IMR-90 (cell line): ENCODE results near the gene PISD. TPM values are rescaled to one million over a fixed set of nuclear protein-coding genes. Genes with fewer than 3 reads are reported as not detected.

Source experiments
- ATAC-seq: fragments of 200-7000 bp; cut with Tn5 transposase; 2 replicates; pipeline ENCODE4 v1.9.1; 2020; ENCODE audit warnings: low read depth, mild to moderate bottlenecking, moderate library complexity
- BruUV-seq: library from RNA; stranded (reverse); fragments of 400-500 nt; replicated peaks from 2 replicates; lab custom pipeline; 2021; lab: Mats Ljungman, UMichigan
- CTCF ChIA-PET: fragments of 300-600 bp; formaldehyde crosslinking; extraction: SDS; loops from one replicate; lab custom pipeline; 2021; ENCODE audit warnings: antibody characterized with exemption; lab: Yijun Ruan, JAX
- POLR2A ChIA-PET: fragments of 300-600 bp; sonication (Branson Sonifier 250); formaldehyde crosslinking; loops from one replicate; lab custom pipeline; 2022; ENCODE audit warnings: antibody characterized with exemption; ENCODE audit not compliant: unreplicated experiment; lab: Charles Lee
- DNase-seq: peaks from one replicate; pipeline ENCODE4 v3.0.0; 2013
- H2AFZ ChIP-seq: replicated peaks from 2 replicates; pipeline ENCODE3; 2013; ENCODE audit warnings: low read length, mild to moderate bottlenecking; ENCODE audit not compliant: poor library complexity
- H2AK5ac ChIP-seq: 2 replicates; pipeline ENCODE4 v1.6.1; 2013; ENCODE audit warnings: low read depth, low read length, inconsistent platforms
- H2AK9ac ChIP-seq: replicated peaks from 2 replicates; pipeline ENCODE3; 2013; ENCODE audit warnings: mild to moderate bottlenecking, low read depth, low read length, moderate library complexity; ENCODE audit not compliant: poor library complexity
- H2BK120ac ChIP-seq: 2 replicates; pipeline ENCODE4 v1.6.1; 2013; ENCODE audit warnings: low read depth, low read length, inconsistent platforms
- H2BK15ac ChIP-seq: 3 replicates; pipeline ENCODE4 v1.6.1; 2013; ENCODE audit warnings: low read depth, low read length, inconsistent platforms
- H2BK20ac ChIP-seq: 2 replicates; pipeline ENCODE4 v1.6.1; 2013; ENCODE audit warnings: low read depth, mild to moderate bottlenecking, inconsistent platforms, low read length, moderate library complexity
- H2BK5ac ChIP-seq: 2 replicates; pipeline ENCODE4 v1.6.1; 2013; ENCODE audit warnings: mild to moderate bottlenecking, low read depth, low read length, inconsistent platforms; ENCODE audit not compliant: poor library complexity, severe bottlenecking
- H3K14ac ChIP-seq: replicated peaks from 2 replicates; pipeline ENCODE4 v1.6.1; 2013; ENCODE audit warnings: low read depth, low read length, inconsistent platforms
- H3K18ac ChIP-seq: 2 replicates; pipeline ENCODE4 v1.6.1; 2013; ENCODE audit warnings: low read depth, low read length, control low read depth
- H3K23ac ChIP-seq: 2 replicates; pipeline ENCODE4 v1.6.1; 2013; ENCODE audit warnings: low read depth, low read length, inconsistent platforms
- H3K27ac ChIP-seq: 2 replicates; pipeline ENCODE4 v1.5.1; 2013; ENCODE audit warnings: mild to moderate bottlenecking, control low read depth, low read length; ENCODE audit not compliant: insufficient read depth
- H3K27me3 ChIP-seq: 2 replicates; pipeline ENCODE4 v1.6.1; 2013; ENCODE audit warnings: low read length; ENCODE audit not compliant: control insufficient read depth, insufficient read depth
- H3K36me3 ChIP-seq: 2 replicates; pipeline ENCODE4 v1.6.1; 2013; ENCODE audit warnings: low read length, mixed read lengths; ENCODE audit not compliant: control insufficient read depth, insufficient read depth
- H3K4ac ChIP-seq: 2 replicates; pipeline ENCODE4 v1.6.1; 2013; ENCODE audit warnings: low read depth, low read length, inconsistent platforms
- H3K4me1 ChIP-seq: 2 replicates; pipeline ENCODE4 v1.6.1; 2013; ENCODE audit warnings: low read length, mixed read lengths; ENCODE audit not compliant: control insufficient read depth, insufficient read depth
- H3K4me2 ChIP-seq: 2 replicates; pipeline ENCODE4 v1.6.1; 2013; ENCODE audit warnings: low read depth, mild to moderate bottlenecking, control low read depth, low read length, moderate library complexity
- H3K4me3 ChIP-seq: 2 replicates; pipeline ENCODE4 v1.5.1; 2013; ENCODE audit warnings: low read depth, mild to moderate bottlenecking, control low read depth, low read length, moderate library complexity; ENCODE audit not compliant: insufficient read depth
- H3K56ac ChIP-seq: 2 replicates; pipeline ENCODE4 v1.6.1; 2013; ENCODE audit warnings: low read length, inconsistent platforms; ENCODE audit not compliant: insufficient read depth; ENCODE audit errors: extremely low read depth
- H3K79me1 ChIP-seq, 2 experiments: 2 replicates each; pipeline ENCODE4 v1.6.1; 2013; ENCODE audit warnings: low read length in 2 of 2, inconsistent platforms in 1 of 2, low read depth in 1 of 2
- H3K9ac ChIP-seq: 2 replicates; pipeline ENCODE4 v1.6.1; 2013; ENCODE audit warnings: low read depth, low read length, control low read depth
- H3K9me1 ChIP-seq: 2 replicates; pipeline ENCODE4 v1.6.1; 2013; ENCODE audit warnings: low read length, inconsistent platforms; ENCODE audit not compliant: insufficient read depth
- H3K9me3 ChIP-seq: 2 replicates; pipeline ENCODE4 v1.6.1; 2013; ENCODE audit warnings: low read length; ENCODE audit not compliant: control insufficient read depth, insufficient read depth
- H4K20me1 ChIP-seq: 2 replicates; pipeline ENCODE4 v1.6.1; 2013; ENCODE audit warnings: low read length, inconsistent platforms; ENCODE audit not compliant: insufficient read depth
- H4K5ac ChIP-seq: 2 replicates; pipeline ENCODE4 v1.6.1; 2013; ENCODE audit warnings: mild to moderate bottlenecking, low read depth, low read length, control low read depth
- H4K8ac ChIP-seq, 2 experiments: 2 replicates each; pipeline ENCODE4 v1.6.1; 2013; ENCODE audit warnings: low read depth in 2 of 2, low read length in 2 of 2, control low read depth in 1 of 2, inconsistent platforms in 1 of 2
- H4K91ac ChIP-seq: 2 replicates; pipeline ENCODE4 v1.6.1; 2013; ENCODE audit warnings: low read depth, low read length, inconsistent platforms; ENCODE audit not compliant: insufficient read depth
- BHLHE40 ChIP-seq: fragments of 150-350 bp; IDR thresholded peaks from 2 replicates; pipeline ENCODE4 v1.6.1; 2016; ENCODE audit warnings: mild to moderate bottlenecking, low read depth, low read length
- CEBPB ChIP-seq: IDR thresholded peaks from 2 replicates; pipeline ENCODE4 v1.6.1; 2012; ENCODE audit warnings: low read depth, low read length, improper control_type of control experiment
- CHD1 ChIP-seq: IDR thresholded peaks from 2 replicates; pipeline ENCODE4 v1.6.1; 2012; ENCODE audit warnings: low read depth, low read length, improper control_type of control experiment
- CTCF ChIP-seq: conservative IDR thresholded peaks from 2 replicates; pipeline ENCODE4 v1.5.1; 2012; ENCODE audit warnings: mild to moderate bottlenecking, low read depth, low read length, improper control_type of control experiment
- FOS ChIP-seq: fragments of 150-350 bp; IDR thresholded peaks from 2 replicates; pipeline ENCODE4 v1.6.1; 2016; ENCODE audit warnings: low read depth, low read length
- MAFK ChIP-seq: IDR thresholded peaks from 2 replicates; pipeline ENCODE4 v1.6.1; 2012; ENCODE audit warnings: low read depth, low read length, improper control_type of control experiment
- MAZ ChIP-seq: IDR thresholded peaks from 2 replicates; pipeline ENCODE4 v1.6.1; 2012; ENCODE audit warnings: low read depth, mild to moderate bottlenecking, low read length, improper control_type of control experiment, moderate library complexity, borderline replicate concordance
- MXI1 ChIP-seq: IDR thresholded peaks from 2 replicates; pipeline ENCODE4 v1.6.1; 2012; ENCODE audit warnings: low read depth, mild to moderate bottlenecking, low read length, moderate library complexity, borderline replicate concordance
- NFE2L2 ChIP-seq: fragments of 150-350 bp; IDR thresholded peaks from 2 replicates; pipeline ENCODE4 v1.6.1; 2016; ENCODE audit warnings: low read depth, mild to moderate bottlenecking, low read length
- POLR2A ChIP-seq: IDR thresholded peaks from 2 replicates; pipeline ENCODE4 v1.6.1; 2012; ENCODE audit warnings: mild to moderate bottlenecking, low read depth, low read length
- RAD21 ChIP-seq: IDR thresholded peaks from 2 replicates; pipeline ENCODE4 v1.6.1; 2012; ENCODE audit warnings: low read length, improper control_type of control experiment
- RCOR1 ChIP-seq: IDR thresholded peaks from 2 replicates; pipeline ENCODE4 v1.6.1; 2012; ENCODE audit warnings: mild to moderate bottlenecking, low read length, improper control_type of control experiment; ENCODE audit not compliant: insufficient replicate concordance
- RFX5 ChIP-seq: IDR thresholded peaks from 2 replicates; pipeline ENCODE4 v1.8.0; 2012; ENCODE audit warnings: low read depth, mild to moderate bottlenecking, low read length, moderate library complexity
- SMC3 ChIP-seq: fragments of 150-350 bp; IDR thresholded peaks from 2 replicates; pipeline ENCODE4 v1.6.1; 2016; ENCODE audit warnings: low read depth, mild to moderate bottlenecking, antibody characterized with exemption, low read length, moderate library complexity
- USF2 ChIP-seq: fragments of 150-350 bp; IDR thresholded peaks from 2 replicates; pipeline ENCODE4 v1.6.1; 2017; ENCODE audit warnings: mild to moderate bottlenecking, antibody characterized with exemption, low read length, low read depth
- WGBS, 2 experiments: methylation state at CpG; one replicate each; pipeline versions ENCODE4 v1.1.5 to v1.1.7; 2013; ENCODE audit warnings: missing lambda C conversion rate in 2 of 2; ENCODE audit not compliant: insufficient read length in 1 of 2; ENCODE audit errors: extremely low coverage in 2 of 2; 5-methylcytosine and 5-hydroxymethylcytosine counted together
- dilution Hi-C: fragments of 300-500 bp; cut with HindIII; formaldehyde crosslinking; loops from one replicate; pipeline ENCODE4 v1.14.3; 2018; ENCODE audit warnings: low sequenced_read_pairs; ENCODE audit not compliant: unreplicated experiment
- in situ Hi-C: fragments of 300-500 bp; cut with MboI; formaldehyde crosslinking; loops from 3 replicates; pipeline ENCODE4 v1.14.3; 2019; ENCODE audit warnings: low sequenced_read_pairs, inconsistent platforms, mixed read lengths
- intact Hi-C: fragments of 100-400 bp; cut with micrococcal nuclease; formaldehyde crosslinking; loops from 2 replicates; pipeline ENCODE4 v1.10.0; 2022
- polyA plus RNA-seq, 3 experiments: library from polyadenylated mRNA; depleted of rRNA; stranded (reverse); fragments of >200 nt; gene quantifications; 2 replicates each; pipeline ENCODE4 v1.2.3, GENCODE V29; 2012; ENCODE audit warnings: low replicate concordance in 1 of 3
- total RNA-seq: library from RNA; depleted of rRNA; stranded (reverse); fragments of >200 nt; gene quantifications from 2 replicates; pipeline ENCODE4 v1.2.3, GENCODE V29; 2012

PISD gene
- total and polyA plus RNA-seq, 2 of the 4 experiments (the other 2 are of a cell fraction), result 34.1 to 48.8 TPM

GRCh38 chr22:31646186-31647019 is 15.6 kb downstream of the PISD start:
- ChIA-PET CTCF (interaction anchor here (0.5 to 1.4 kb wide), 3 partner anchors 10 to 188 kb away, joined by 3 to 4 read pairs (median 4); no protein-coding TSS in a partner anchor), POLR2A (no interaction called here)
- H2BK15ac ChIP-seq, result peak overlapping the region; percentile 84
- peak overlapping the region; percentile 98 for H2BK5ac ChIP-seq
- peak overlapping the region; percentile 76 for H3K27ac ChIP-seq
- H3K9me3 ChIP-seq, result no peaks in the 10 kb centered on the region
- peak overlapping the region; percentile 94 for H3K4ac ChIP-seq
- peak overlapping the region; percentile 24; the same call in 1 of the 2 replicates for H3K4me2 ChIP-seq
- H4K5ac ChIP-seq, result peak overlapping the region; percentile 85; the same call in 1 of the 2 replicates
- no peak overlapping the region for H2AK9ac ChIP-seq
- H3K23ac ChIP-seq, result peak overlapping the region; percentile 81; the same call in 1 of the 2 replicates
- no peak overlapping the region for H2AFZ ChIP-seq
- peaks cover 29 to 69% of the 10 kb centered on the region in 2 experiments for H3K79me1 ChIP-seq
- peaks cover 10% of the 10 kb centered on the region; the same call in 1 of the 2 replicates for H4K20me1 ChIP-seq
- H3K9me1 ChIP-seq, result peaks cover 19% of the 10 kb centered on the region
- H2BK20ac ChIP-seq, result peak overlapping the region; percentile 93
- DNase-seq (peak; percentile 100), ATAC-seq (peak; percentile 69)
- 61% methylated on average over 2 of the region's 6 CpGs; no CpG with 5 or more reads in 1 of the 2 experiments for WGBS, 2 experiments
- BruUV-seq, result no TSS peak
- peak overlapping the region; percentile 87 for H3K14ac ChIP-seq
- peak overlapping the region; percentile 89 for H4K91ac ChIP-seq
- H3K56ac ChIP-seq, result peak overlapping the region; percentile 56
- H2AK5ac ChIP-seq, result peak overlapping the region; percentile 88
- intact Hi-C loops, result no loop called here
- peak overlapping the region; percentile 83; the same call in 1 of the 2 replicates for H3K18ac ChIP-seq
- no peak overlapping the region for H3K9ac ChIP-seq
- in situ Hi-C loops, result no loop called here
- peak overlapping the region; percentile 33 to 84; a peak in 3 of 4 replicates for H4K8ac ChIP-seq
- H3K4me1 ChIP-seq, result peaks cover 26% of the 10 kb centered on the region
- dilution Hi-C loops, result no loop called here
- no peaks in the 10 kb centered on the region for H3K27me3 ChIP-seq
- no peak overlapping the region for H3K4me3 ChIP-seq
- peaks cover 13% of the 10 kb centered on the region for H3K36me3 ChIP-seq
- peak overlapping the region; percentile 93 for H2BK120ac ChIP-seq
- TF ChIP-seq USF2 (peak; percentile 91), CHD1 (peak; percentile 77; the same call in 1 of the 2 replicates), CTCF (no peak), MAZ (0 out of 2 replicates have a peak, but pooled peaks have one; percentile 31), MAFK (peak; percentile 58), RCOR1 (peak; percentile 94), SMC3 (no peak; the same call in 1 of the 2 replicates), NFE2L2 (peak; percentile 66; the same call in 1 of the 2 replicates), POLR2A (no peak), RFX5 (no peak), MXI1 (no peak), FOS (peak; percentile 97), CEBPB (no peak), BHLHE40 (peak; percentile 100), RAD21 (0 out of 2 replicates have a peak, but pooled peaks have one; percentile 15)
